Measurements from ENCODE around the gene RNF187.

GRCh38 chr1:228544921-228545591 is 57.9 kb downstream of the RNF187 start:
- TF ChIP-seq POLR2AphosphoS5 (IDR thresholded peaks at IDR 0.05), result no peak
- TF ChIP-seq, protein P1, sequence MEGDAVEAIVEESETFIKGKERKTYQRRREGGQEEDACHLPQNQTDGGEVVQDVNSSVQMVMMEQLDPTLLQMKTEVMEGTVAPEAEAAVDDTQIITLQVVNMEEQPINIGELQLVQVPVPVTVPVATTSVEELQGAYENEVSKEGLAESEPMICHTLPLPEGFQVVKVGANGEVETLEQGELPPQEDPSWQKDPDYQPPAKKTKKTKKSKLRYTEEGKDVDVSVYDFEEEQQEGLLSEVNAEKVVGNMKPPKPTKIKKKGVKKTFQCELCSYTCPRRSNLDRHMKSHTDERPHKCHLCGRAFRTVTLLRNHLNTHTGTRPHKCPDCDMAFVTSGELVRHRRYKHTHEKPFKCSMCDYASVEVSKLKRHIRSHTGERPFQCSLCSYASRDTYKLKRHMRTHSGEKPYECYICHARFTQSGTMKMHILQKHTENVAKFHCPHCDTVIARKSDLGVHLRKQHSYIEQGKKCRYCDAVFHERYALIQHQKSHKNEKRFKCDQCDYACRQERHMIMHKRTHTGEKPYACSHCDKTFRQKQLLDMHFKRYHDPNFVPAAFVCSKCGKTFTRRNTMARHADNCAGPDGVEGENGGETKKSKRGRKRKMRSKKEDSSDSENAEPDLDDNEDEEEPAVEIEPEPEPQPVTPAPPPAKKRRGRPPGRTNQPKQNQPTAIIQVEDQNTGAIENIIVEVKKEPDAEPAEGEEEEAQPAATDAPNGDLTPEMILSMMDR (IDR thresholded peaks at IDR 0.05), result no peak
- TF ChIP-seq EP300 (IDR thresholded peaks at IDR 0.05), result no peak

All from esophagus muscularis mucosa (tissue), 4 donors.